Adrenal gland (tissue), 5 donors: ENCODE results near the gene CDIPT.

Source experiments
- CTCF ChIP-seq, 6 experiments: fragments of 450-650 bp in 4 of 6; fragments of 200-600 bp in 2 of 6; sonication (generic) in 1 of 6; IDR thresholded peaks; 1 replicate in 5 of 6; 2 replicates in 1 of 6; pipeline versions ENCODE4 v1.5.1 to v1.8.0; 2016 to 2021; ENCODE audit warnings: antibody characterized with exemption in 6 of 6, mild to moderate bottlenecking in 2 of 6, moderate library complexity in 1 of 6
- POLR2A ChIP-seq, 2 donors: fragments of 450-650 bp; IDR thresholded peaks; one replicate each; pipeline ENCODE4 v1.6.1; 2017; ENCODE audit warnings: antibody characterized with exemption in 2 of 2, mild to moderate bottlenecking in 2 of 2, moderate library complexity in 1 of 2
- donor health status: DM: no; HTN: no; CAD: no.

DNA sequence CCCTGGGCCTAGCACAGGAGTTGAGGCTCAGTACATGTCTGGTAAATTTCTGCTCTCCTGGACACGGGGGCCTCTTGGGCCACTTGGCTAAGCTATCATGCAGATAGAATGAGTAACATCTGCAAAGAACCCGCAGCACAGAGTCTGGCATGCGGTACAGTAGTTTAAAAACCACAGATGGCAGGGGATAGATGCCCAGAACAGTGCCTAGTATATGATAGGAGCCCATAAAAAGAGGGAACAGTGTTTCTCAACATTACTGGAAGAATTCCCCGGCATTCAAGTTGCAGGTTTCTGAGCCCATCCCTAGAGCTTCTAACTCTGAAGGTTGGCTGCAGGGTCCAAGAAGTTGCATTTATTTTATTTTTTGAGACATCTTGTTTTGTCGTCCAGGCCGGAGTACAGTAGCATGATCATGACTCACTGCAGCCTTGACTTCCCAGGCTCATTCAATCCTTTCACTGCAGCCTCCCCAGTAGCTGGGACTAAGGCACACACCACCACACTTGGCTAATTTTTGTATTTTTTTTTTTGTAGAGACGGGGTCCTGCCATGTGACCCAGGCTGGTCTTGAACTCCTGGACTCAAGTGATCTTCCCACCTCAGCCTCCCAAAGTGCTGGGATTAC is 5.8 kb downstream of the CDIPT start:
- TF ChIP-seq POLR2A (IDR thresholded peaks at IDR 0.05) (peak in 1 of 2 donors; percentile 48), CTCF (IDR thresholded peaks at IDR 0.05) (no peak)
